GM23248 (cell line): ENCODE data around the gene RPH3AL.

Experiments used
- EZH2 ChIP-seq: fragments of 200-600 bp; sonication (generic); IDR thresholded peaks from 2 replicates; pipeline ENCODE4 v1.6.1; 2018; ENCODE audit warnings: antibody characterized with exemption, mild to moderate bottlenecking; ENCODE audit not compliant: insufficient read depth, poor library complexity, severe bottlenecking
- EZH2phosphoT487 ChIP-seq: fragments of 200-600 bp; sonication (generic); IDR thresholded peaks from 2 replicates; pipeline ENCODE4 v1.6.1; 2018; ENCODE audit warnings: antibody characterized with exemption, moderate library complexity, mild to moderate bottlenecking, low read depth; ENCODE audit not compliant: insufficient read depth

DNA sequence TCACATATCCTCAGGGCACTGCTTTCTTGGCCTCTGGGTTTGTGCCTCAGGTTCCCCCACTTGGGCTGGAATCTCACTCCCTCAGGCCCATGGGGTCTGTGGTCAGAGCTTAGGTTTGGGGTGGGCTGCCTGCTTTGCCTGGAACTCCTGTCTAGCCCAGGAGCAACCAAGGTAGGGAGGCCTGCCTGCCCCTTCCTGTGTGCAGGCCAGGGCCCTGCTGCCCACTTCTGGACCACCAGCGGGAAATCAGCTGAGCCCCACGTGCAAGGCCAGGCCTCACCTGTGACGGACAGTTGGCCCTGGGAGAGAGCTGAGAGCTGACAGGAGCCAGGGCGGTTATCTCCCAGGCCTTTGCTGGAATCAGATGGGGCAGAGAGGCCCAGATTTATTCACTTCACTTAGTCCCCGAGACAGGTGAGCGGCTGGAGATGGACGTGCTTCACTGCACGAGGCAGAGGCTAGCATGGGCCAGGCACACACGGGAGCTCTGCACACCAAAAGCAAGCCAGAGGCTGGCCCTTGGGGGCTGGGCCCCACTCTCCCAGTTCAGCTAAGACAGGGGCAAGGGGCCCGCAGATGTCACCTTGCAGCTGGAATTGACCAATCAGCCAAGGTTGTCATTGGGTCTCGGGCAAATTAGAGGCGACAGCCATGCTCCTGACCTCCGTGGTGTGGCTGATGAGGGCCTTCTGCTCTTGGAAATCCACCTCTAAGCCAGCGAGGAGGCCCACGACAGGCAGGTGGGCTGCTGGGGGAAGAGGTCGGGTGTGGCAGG is 121.2 kb downstream of the RPH3AL start:
- TF ChIP-seq EZH2 (no peak), EZH2phosphoT487 (no peak)
